SHP77 treated with DMSO at 0.1 percent for 48 hours (cell line): Measurements from ENCODE around the gene TMEM134.

Experiments
- DNase-seq: peaks from one replicate; lab custom pipeline; 2025; lab: John Stamatoyannopoulos, UW

Gene TMEM134

DNA sequence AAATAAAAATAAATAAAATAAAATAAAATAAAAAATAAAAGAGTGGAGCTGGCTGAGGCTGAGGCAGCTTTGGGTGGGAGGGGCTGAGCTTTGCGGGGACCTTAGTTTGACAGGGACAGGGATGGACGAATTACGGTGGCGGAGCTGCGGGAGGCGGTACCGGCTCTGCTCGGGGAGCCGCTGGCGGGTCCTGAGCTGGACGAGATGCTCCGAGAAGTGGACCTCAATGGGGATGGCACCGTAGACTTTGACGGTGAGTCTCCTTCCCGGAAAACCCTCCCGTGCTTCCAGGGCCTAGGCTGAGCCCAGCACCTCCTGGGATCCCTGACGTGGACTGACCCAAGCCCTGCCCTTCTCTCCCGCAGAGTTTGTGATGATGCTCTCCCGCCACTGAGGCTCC is 10.8 kb downstream of the TMEM134 start:
- no peak for DNase-seq

DNA sequence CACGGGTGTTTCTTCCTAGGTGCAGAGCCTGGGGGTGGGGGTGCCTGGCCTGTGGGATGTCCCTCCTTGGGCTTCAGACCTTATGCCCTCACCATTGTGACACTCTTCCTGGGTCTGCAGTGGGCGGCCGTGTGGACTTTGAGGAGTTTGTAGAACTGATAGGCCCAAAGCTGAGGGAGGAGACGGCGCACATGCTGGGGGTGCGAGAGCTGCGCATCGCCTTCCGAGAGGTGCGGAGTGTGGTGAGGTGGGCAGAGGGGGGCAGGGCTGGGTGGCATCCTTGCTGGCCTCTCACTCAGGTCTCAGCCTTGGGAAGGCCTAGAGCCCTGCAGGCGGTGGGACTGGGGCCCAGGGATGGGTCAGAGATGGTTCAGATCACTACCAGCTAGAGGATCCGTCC is 11.6 kb downstream of the TMEM134 start:
- DNase-seq, result no peak

DNA sequence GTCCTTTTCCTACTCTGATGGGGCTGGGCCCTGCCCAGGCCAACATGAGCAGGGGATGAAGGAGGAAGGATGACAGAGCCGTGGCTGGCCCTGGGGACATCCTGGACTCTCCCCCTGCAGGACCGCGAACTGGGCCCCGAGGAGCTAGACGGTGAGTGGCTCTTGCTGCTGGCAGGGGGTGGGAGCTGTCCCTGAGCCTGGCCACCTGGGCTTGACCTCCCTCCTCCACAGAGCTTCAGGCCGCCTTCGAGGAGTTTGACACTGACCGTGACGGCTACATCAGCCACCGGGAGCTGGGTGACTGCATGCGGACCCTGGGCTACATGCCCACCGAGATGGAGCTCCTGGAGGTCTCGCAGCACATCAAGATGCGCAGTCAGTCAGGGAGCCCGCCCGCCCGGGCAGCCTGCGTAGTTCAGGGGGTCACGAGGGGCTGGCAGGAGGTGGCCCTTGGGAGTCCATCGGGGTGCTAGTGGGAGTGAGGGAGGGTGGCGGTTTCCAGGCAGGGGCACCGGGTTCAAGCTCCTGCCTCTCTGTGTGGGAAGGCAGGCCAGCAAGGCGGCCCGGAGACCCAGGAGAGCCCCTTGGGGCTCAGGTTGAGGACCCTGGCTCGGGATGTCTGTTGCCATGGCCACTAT is 12.9 kb downstream of the TMEM134 start:
- DNase-seq, result no peak

DNA sequence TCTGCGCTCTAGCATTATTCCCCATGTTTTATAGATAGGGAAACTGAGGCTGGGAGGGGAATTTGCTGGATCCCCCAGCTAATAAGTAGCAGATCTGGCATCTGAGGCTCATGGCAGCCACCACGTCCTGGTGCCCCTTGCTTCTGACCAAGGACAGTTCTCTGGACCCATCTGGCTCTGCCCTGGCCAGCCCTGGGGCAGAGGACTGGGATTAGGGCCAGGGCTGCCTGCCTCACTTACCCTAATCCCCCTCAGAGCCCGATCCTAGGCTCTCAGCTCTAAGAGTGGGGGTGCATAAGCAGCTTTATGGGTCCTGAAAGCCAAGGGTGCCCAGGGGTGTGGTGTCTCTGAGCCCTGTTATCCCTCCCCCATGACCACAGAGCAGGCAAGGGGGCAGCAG is 14.0 kb downstream of the TMEM134 start, which contains the start of gene CABP4:
Gene CABP4 (plus strand): TSS at position 301 of the 400 bp plus-strand sequence. CDS start 70 bp downstream, at position 371.
- no peak for DNase-seq

DNA sequence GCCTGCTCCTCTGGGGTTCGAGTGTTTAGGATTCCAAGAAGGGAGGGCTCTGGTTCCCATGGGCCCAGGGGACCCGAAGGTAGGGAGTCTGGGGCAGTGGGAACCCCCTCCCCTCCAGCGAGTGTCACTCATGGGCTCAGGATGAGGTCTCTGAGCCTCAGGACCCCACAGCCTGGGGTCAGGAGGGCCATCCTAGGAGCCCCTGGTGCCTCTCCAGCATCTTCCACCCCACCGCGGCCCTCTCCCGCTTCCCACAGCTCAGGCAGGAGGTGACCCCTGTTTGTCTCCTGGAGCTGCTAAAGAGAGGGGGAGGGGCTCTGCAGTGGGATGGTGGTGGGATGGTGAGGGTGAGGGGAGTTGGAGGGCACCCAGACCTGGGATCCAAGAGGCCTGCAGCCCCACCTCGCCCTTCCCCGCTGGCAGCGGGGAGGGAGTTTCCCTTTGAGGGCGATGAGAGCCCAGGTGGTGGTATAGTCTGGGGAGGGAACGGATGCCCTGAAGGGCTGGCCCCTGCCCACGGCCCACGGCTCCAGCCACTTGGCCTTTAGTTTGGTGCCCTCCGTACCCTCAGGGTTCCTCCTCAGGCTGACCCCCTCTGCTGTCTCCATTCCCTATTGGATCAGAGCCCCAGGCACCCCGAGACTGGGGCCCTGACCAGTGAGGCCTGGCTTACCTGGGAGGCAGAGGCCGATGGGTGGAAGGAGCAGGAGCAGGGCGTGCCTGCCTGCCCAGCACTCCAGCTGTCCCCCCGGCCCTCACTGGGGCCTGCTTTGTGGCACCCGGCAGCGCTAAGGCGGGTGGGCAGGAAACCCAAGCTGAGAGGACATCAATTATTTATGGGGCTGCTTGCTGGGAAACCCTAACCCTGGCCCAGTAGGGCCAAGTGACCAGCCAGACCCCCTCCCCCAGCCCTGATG is 15.0 kb downstream of the TMEM134 start:
- DNase-seq, result no peak

DNA sequence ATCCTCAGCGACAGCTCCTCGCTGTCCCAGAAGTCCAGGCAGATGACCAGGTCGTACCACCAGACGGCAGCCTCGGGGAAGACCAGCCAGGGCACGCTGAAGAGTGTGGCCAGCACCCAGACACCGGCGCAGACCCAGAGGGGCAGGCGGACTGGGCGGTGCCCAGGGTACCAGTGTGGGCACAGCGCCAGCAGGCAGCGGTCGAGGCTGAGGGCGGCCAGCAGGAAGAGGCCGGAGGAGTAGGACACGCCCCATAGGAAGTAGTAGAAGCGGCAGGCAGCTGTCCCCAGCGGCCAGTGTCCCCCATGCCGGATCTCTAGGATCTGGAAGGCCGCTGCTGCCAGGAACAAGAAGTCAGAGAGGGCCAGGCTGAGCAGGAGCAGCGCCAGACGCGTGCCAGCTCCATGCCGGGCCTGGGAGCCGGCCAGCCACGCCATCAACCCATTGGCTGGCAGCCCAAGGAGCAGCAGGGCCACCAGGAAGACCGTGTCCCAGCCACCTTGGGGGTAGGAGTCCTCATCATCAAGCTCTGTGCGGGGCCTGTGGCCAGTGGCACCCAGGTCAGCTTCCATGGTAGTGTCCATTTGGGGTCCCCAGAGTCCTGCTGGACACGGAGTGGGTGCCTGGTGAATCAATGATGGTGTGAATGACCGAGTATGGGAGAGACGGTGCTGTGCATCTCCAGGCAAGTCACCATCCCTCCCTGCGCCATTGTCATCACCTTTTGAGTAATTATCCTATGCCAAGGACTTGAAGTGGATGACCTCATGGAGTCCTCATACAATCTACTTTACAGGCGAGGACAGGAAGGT is 16.7 kb downstream of the TMEM134 start, which contains the start of gene GPR152:
Gene GPR152 (minus strand): TSS at position 589 of the 812 bp plus-strand sequence. CDS start 5 bp downstream, at position 584.
- DNase-seq, result peak; percentile 83

DNA sequence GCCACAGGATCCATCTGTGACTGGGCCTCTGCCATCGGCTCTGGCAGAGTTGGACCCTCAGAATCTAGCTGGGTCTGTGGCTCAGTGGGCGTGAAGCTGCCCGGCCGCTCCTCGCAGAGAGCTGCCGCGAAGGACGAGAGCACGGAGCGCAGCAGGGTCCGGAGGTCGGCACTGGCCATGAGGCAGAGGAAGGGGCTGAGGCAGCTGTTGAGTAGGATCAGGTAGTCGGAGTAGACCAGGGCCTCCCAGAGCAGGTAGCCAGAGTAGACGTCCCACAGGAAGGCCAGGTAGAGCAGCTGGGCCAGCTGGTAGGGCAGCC is 17.4 kb downstream of the TMEM134 start:
- DNase-seq, result no peak

DNA sequence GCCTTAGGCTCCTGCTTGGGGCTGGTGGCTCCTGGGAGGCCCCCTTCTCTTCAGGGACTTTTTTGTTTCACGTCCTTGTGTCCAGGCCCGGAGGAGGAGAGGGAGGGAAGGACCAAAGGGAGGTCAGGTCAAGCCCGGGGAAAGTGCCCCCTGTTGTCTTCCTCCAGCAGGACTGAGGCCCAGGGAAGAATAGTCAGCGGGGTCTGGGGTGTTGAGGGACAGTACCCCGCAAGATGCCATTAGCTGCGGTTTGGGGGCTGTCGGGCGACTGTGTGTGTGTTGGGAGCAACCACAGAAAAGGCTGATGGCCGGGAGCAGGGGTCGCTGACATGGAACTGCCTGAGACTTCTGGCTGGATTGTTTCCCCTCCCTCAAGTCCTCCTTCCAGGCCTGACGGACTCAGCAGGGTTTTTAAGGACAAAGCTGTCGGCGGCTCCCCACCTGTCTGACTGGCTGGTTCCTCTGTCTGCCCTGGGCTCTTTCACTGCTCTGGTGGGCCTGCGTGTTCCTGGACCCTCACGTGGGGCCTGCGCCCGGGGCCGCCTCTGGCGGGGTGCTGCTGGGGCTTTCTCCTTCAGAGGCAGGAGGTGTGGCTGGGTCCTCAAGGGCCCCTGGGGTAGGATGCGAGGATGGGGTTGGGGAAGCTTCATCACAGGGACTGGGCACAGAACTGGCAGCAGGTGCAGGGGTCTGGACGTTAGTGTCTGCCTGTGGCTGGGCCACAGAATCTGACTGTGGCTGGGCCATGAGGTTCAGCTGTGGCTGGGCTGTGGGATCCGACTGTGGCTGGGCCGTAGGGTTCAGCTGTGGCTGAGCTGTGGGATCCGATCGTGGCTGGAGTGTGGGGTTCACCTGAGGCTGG is 18.0 kb downstream of the TMEM134 start:
- no peak for DNase-seq

DNA sequence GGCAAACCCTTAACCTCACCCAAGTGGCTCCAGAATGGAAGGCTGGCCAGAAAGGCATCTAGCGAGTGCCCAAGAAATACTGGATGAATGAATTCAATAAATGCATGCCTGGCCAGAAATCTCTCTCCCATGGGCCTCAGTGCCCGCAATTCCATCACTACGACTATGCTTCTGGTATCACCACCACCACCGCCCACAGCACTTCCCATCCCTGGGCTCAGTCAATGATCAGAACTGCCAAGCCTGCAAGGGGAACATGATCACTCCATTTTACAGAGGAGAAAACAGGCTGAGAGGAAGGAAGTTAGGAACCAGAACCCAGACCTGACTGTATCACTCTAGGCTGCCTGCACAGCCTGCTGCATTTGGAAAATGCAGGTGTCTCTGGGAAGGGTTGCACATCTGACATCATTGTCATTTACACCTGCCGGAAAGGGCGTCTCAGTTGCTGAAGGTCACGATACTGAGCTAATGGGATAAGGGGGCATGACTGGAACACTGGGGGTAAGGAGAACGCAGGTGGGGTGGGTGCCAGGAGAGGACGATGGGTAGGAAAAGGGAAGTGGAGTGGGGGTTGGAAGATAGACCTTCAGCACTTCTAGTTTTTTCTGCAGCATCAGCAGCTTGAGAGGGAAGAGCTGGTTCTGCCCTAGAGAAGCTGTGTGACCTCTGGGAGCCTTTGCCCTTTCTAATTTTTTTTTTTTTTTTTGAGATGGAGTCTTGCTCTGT is 19.8 kb downstream of the TMEM134 start:
- DNase-seq, result peak; percentile 82

DNA sequence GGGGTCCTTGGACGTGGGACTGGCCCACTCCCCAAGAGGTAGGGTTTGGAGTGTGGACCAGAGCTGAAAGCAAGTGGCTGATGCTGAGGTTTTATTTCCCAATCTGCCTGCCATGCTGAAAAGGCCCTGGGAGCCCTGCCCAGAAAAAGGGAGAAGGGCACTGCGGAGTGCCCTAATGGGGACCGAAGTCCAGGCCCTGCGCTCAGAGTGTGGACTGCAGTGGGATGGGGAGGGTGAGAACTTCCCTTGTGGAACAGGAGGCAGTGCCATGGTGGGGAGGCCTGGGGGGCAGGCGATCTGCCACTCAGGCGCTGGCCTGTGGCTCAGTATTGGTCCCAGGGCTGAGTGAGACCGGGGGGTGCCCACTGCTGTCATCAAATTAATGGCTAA is 20.8 kb downstream of the TMEM134 start:
- no peak for DNase-seq

DNA sequence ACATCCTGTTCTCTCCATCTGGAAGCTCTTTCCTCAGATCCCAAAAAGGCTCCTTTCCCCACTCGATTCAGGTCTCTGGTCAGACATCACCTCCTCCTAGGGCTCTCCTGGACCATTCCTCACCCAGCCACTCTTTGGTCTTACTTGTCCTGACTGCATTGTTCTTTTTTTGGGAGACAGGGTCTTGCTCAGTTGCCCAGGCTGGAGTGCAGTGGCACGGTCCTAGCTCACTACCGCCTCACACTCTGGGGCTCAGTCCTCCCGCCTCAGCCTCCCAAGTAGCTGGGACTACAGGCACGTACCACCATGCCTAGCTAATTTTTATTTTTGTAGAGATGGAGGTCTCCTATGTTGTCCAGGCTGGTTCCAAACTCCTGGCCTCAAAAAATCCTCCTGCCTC is 23.5 kb downstream of the TMEM134 start:
- no peak for DNase-seq

DNA sequence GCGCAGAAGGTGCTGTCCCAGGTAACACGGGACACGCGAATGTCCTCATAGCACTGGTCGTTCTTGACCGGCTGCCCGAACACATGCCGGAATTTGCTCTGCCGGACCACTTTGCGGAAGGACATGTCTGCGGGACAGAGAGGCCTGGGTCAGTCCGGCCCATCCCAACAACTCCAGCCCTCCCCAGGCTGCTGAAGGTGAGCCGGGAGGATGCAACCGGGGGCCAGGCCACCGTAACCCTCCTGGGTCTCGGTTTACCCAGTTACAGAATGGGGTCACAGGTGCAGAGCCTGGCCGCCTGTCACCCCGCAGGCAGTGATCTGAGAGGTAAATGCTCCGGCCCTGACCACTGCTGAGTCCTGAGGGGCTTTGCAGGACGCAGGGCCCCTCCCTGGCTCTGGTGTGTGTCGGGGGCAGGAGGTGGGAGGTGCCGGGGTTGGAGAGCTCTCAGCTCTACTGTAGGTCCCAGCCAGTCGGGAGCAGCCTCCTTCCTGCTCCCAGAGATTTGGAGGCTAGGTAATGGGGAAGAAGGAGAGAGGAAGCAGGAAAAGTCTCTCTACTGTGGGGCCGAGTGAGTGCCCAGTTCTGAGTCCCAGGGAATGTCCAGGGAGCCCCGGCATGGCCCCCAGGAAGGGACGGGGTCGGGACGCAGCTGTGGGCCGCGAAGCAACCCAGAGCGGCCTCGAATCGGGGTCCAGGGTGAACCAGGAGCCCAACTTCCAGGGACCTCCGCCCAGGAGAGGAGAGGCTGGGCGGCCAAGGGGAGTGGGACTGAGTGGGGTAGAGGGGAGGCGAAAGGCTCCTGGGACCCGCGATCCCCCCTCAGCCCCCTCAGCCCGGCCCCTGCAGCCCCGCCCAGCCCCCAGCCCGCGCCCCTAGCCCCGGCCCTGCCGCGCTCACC is 26.3 kb downstream of the TMEM134 start:
- DNase-seq, result no peak

DNA sequence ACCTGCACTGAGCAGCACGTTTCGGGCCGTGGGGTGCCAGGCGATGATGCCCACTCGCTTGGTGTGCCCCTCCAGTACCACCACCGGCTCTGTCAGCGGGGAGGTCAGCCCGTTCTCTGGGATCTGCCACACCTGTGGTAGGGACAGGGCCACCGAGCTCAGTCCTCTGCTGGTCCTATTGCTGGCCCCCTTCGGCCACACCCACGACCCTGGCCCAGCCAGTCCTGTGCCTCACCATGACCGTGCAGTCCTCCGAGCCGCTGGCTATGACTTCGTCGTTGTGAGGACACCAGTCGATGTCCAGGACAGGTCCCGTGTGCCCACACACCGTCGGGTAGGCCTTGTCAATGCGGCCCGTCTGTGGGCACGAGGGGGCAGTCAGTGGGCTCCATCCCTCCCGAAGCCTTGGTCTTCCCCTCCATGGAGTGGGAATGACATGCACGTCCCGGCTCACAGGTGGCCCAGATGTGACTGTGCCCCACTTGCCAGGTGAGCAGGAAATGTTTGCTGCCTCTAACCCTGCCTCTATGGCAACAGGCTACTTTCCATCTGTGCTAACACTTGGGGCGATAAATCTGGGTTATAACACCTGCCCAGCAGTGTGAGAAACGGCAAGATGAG is 27.2 kb downstream of the TMEM134 start:
- DNase-seq, result no peak

DNA sequence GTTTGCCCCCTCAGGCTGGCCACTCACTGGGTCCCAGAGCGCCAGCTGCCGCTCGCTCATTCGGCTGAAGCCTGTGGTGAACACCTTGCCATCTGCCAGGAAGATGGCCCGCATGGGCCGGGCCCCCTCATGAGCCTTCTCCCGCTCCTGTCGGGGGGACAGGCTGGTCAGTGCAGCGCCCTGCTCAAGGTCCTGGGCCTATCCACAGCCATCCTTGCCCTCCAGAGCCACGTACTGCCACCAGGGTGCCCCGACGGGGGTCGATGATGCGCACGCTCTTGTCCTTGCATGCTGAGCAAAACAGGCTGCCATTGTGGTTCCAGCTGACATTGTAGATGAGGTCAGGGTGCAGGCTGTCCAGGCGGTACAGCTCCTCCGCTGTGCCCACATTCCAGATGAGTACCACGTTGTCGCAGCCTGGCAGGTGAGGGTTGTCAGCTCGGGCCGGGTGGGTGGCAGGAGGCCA is 27.9 kb downstream of the TMEM134 start:
- DNase-seq, result no peak

DNA sequence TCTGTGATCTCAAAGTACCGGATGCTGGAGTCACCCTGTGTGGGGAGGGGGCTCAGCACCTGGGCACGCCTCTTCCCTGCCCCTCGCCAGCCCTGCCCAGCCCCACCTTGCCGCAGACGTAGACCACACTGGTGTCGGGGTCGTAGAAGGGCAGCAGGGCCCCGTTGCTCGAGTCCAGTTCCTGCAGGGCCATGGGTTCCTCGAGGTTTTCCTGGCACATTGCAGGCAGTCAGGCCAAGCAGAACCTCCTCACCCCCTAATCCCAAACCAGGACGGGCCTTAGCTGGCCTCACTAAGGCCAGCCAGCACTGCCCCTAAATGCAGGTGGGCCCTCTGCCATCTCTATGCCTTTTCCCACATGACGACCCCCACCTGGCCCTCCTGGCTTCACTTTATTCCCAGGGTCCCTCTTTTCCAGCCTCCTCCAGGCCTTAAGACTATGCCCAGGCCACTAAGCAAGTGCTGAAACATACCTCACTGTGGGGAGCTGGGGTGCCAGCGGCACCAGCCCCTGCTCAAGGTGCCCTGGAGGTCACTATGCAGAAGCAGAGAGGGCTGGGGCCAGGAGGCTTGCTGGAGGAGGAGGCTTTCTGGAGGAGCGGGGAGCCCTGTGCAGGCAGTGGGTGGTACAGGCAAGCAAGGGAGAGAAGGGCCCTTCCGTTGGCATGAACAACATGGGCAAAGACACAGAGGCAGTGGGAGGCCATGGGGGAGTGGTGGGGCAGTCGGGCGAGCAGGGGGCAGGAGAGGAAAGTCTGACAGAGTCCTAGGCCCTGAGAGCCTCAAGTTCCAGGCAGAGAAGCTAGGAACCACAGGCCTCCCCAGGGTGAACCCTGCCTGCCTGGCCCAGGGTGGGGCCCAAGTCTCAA is 28.6 kb downstream of the TMEM134 start:
- DNase-seq, result no peak

DNA sequence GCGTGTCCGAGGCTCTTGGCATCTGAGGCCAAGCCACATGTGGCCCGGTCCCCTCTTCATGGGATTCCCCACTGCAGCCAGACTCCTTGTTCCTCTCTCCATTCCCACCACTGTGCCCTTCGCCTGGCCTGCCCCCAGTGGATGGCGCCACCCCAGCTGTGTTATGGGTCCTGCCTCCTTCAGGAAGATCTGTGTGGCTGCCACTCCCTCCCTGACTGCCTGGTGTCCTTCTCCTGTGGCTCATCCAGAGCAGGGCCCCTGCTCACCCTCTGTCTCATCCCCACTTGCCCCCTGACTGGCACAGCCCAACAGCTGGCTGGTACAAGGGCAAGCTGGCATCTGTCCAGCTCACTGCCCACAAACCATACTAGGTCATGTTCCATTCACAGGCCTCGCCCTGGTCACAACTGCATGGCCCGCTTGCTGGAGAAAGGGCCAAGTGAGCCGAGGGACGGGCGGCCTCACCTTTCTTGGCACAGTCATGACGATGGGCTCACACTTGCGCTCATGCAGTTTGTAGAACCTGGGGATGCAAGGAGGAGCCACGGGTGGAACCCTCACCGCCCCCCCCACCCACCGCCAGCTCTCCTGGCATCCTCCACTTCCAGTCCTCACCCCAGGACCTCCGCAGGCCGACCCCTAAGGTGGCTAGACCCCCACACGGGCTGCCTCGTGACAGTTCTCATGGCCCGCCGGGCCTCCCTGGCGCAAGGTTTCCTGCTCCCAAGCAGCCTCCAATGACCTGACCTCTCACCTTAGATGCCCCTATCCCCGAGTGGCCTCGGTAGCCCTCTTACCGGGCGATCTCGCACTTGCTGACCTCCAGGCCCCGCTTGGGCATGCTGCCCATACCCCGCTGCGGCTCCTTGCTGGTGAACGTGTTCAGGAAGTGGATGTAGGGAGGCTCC is 29.5 kb downstream of the TMEM134 start:
- DNase-seq, result no peak
